Stimulated activated naive CD8-positive, alpha-beta T cell treated with anti-CD3 and anti-CD28 coated beads, Interleukin-15, Interleukin-2, amounts not matched to agents 100 ng/mL and 50 ng/mL, for 24 hours (primary cell): Measurements from ENCODE around the gene SLC2A11.

Experiments
- H3K27ac Mint-ChIP-seq: one replicate; pipeline ENCODE4 v1.8.0; 2021; ENCODE audit warnings: mild to moderate bottlenecking, mixed read lengths
- H3K27me3 Mint-ChIP-seq: one replicate; pipeline ENCODE4 v1.8.0; 2021; ENCODE audit warnings: mixed read lengths
- H3K36me3 Mint-ChIP-seq: one replicate; pipeline ENCODE4 v1.8.0; 2021; ENCODE audit warnings: low read depth, mixed read lengths
- H3K4me1 Mint-ChIP-seq: one replicate; pipeline ENCODE4 v1.8.0; 2021; ENCODE audit warnings: low read depth, mixed read lengths
- H3K4me3 Mint-ChIP-seq: one replicate; pipeline ENCODE4 v1.8.0; 2021; ENCODE audit warnings: mild to moderate bottlenecking, mixed read lengths
- H3K9me3 Mint-ChIP-seq: one replicate; pipeline ENCODE4 v1.8.0; 2021; ENCODE audit warnings: mixed read lengths

Gene SLC2A11

DNA sequence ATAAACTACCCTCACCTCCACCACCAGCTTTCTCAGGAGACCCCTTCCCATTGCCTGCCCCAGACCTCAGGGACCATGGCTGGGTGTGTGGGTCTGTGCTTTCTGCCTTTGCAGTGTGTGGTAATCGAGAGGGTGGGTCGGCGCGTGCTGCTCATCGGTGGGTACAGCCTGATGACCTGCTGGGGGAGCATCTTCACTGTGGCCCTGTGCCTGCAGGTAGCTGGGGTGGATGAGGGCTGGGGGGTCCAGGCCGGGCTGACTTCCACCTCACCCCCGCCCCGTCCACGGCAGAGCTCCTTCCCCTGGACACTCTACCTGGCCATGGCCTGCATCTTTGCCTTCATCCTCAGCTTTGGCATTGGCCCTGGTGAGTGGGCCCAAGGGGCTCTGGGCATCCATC, 26.0 kb downstream of the SLC2A11 start:
- Mint-ChIP-seq H3K36me3 (peaks cover 6% of the 10 kb centered on the region), H3K4me3 (no peak overlapping the region), H3K4me1 (no peaks in the 10 kb centered on the region), H3K27me3 (no peaks in the 10 kb centered on the region), H3K27ac (no peak overlapping the region), H3K9me3 (no peaks in the 10 kb centered on the region)

GRCh38 chr22:23884140-23884539, 26.5 kb downstream of the SLC2A11 start:
- no peak overlapping the region for H3K4me3 Mint-ChIP-seq
- H3K27ac Mint-ChIP-seq = no peak overlapping the region
- H3K36me3 Mint-ChIP-seq = peaks cover 6% of the 10 kb centered on the region
- H3K27me3 Mint-ChIP-seq = no peaks in the 10 kb centered on the region
- H3K4me1 Mint-ChIP-seq = no peaks in the 10 kb centered on the region
- H3K9me3 Mint-ChIP-seq = no peaks in the 10 kb centered on the region

- H3K9me3 Mint-ChIP-seq = no peaks in the 10 kb centered on the region
These were observed 31.1 kb downstream of the SLC2A11 start for GRCh38 chr22:23888615-23889401.

DNA sequence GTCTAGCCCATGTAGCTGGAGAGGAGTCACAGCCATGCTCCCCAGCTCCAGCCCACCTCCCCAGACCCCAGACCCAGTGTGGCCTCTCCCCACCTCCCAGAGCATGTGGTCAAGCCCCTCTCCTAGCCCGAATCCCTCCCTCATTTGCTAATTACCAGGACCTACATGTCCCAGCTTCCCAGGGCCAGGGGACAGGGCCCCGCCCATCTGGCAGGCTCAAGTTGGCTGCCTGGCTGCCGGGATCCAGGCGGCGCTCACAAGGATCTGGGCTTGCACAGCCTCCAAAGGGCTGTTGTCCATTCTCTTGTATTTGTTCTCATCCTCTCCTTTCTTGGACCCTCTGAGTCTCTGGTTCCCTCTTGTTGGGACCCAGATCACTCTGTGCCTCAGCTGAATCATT, 31.9 kb downstream of the SLC2A11 start:
- no peak overlapping the region for H3K4me3 Mint-ChIP-seq
- H3K36me3 Mint-ChIP-seq = no peaks in the 10 kb centered on the region
- no peaks in the 10 kb centered on the region for H3K9me3 Mint-ChIP-seq
- H3K27me3 Mint-ChIP-seq = no peaks in the 10 kb centered on the region
- peaks cover 13% of the 10 kb centered on the region for H3K4me1 Mint-ChIP-seq
- H3K27ac Mint-ChIP-seq = no peak overlapping the region

More at GRCh38 chr22:23888615-23889401, 31.1 kb downstream of the SLC2A11 start:
- Mint-ChIP-seq H3K27ac (no peak overlapping the region), H3K4me1 (peaks cover 12% of the 10 kb centered on the region), H3K36me3 (no peaks in the 10 kb centered on the region), H3K27me3 (no peaks in the 10 kb centered on the region), H3K4me3 (no peak overlapping the region)

GRCh38 chr22:23891726-23892125, 34.1 kb downstream of the SLC2A11 start:
- no peaks in the 10 kb centered on the region for H3K9me3 Mint-ChIP-seq
- H3K27me3 Mint-ChIP-seq = no peaks in the 10 kb centered on the region
- peaks cover 24% of the 10 kb centered on the region for H3K4me1 Mint-ChIP-seq
- no peak overlapping the region for H3K4me3 Mint-ChIP-seq
- H3K27ac Mint-ChIP-seq = no peak overlapping the region
- H3K36me3 Mint-ChIP-seq = peaks cover 18% of the 10 kb centered on the region

GRCh38 chr22:23892130-23892529, 34.5 kb downstream of the SLC2A11 start:
- Mint-ChIP-seq H3K4me3 (no peak overlapping the region), H3K36me3 (peaks cover 22% of the 10 kb centered on the region), H3K4me1 (peaks cover 27% of the 10 kb centered on the region), H3K9me3 (no peaks in the 10 kb centered on the region), H3K27ac (no peak overlapping the region), H3K27me3 (no peaks in the 10 kb centered on the region)

DNA sequence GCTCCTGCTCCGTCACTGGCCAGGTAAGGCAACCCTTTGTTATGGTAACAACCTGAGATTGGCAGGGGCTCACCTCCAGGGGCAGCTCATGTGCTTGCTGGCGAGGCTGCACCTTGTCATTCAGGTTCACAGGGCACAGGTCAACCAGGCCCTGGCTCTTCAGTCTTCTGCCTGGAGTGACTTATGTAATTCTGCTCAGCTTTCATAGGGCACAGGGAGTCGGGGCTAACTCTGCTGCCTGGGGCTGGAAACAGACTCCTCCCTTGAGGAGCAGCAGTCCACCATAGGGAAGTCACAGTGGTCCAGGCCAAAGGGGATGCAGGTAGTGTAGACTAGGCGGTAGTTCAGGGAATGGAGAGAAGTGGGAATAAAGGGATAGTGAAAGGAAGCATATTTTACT, 35.0 kb downstream of the SLC2A11 start:
- peak overlapping the region; percentile 98 for H3K27ac Mint-ChIP-seq
- peaks cover 29% of the 10 kb centered on the region for H3K4me1 Mint-ChIP-seq
- no peaks in the 10 kb centered on the region for H3K9me3 Mint-ChIP-seq
- H3K4me3 Mint-ChIP-seq = peak overlapping the region; percentile 92
- H3K27me3 Mint-ChIP-seq = no peaks in the 10 kb centered on the region
- H3K36me3 Mint-ChIP-seq = peaks cover 28% of the 10 kb centered on the region

DNA sequence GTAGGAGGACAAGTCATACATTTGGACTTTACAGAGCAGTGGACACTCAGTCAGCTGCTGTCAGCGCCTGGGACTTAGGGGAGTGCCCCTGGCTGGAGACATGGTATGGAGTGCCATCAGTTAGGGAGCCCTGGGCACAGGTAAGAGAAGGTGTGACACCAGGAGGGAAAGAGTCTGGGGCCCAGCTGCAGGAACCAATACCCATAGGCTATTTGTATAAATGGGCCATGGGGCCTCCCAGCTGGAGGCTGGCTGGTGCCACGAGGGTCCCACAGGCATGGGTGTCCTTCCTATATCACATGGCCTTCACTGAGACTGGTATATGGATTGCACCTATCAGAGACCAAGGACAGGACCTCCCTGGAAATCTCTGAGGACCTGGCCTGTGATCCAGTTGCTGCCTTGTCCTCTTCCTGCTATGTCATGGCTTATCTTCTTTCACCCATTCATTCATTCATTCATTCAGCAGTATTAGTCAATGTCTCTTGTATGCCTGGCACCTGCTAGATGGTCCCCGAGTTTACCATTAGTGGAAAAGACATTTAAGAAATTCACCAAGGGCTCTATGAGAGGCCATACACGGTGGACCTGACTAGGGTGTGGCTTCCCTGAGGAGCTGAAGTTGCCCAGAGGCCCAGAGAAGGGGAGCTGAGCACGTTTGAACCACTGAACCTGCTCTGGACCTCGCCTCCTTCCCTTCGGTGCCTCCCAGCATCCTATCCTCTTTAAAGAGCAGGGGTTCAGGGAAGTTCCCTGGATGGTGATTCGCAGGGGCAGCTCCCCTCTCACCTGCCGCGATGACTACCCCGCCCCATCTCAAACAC, 35.7 kb downstream of the SLC2A11 start:
- H3K4me3 Mint-ChIP-seq = peak overlapping the region; percentile 92
- H3K4me1 Mint-ChIP-seq = peaks cover 29% of the 10 kb centered on the region
- no peaks in the 10 kb centered on the region for H3K27me3 Mint-ChIP-seq
- H3K27ac Mint-ChIP-seq = peak overlapping the region; percentile 98
- peaks cover 32% of the 10 kb centered on the region for H3K36me3 Mint-ChIP-seq
- no peaks in the 10 kb centered on the region for H3K9me3 Mint-ChIP-seq

GRCh38 chr22:23893945-23894709, 36.5 kb downstream of the SLC2A11 start, which contains the start of gene MIF:
TSS of gene MIF (plus strand) at chr22:23894383. CDS start at chr22:23894475, 92 bp downstream.
- Mint-ChIP-seq H3K27ac (peak within 1 kb of the TSS; percentile 98), H3K36me3 (peaks cover 32% of the 10 kb centered on the region), H3K9me3 (no peaks in the 10 kb centered on the region), H3K4me3 (peak within 1 kb of the TSS; percentile 92), H3K4me1 (peaks cover 29% of the 10 kb centered on the region), H3K27me3 (no peaks in the 10 kb centered on the region)

DNA sequence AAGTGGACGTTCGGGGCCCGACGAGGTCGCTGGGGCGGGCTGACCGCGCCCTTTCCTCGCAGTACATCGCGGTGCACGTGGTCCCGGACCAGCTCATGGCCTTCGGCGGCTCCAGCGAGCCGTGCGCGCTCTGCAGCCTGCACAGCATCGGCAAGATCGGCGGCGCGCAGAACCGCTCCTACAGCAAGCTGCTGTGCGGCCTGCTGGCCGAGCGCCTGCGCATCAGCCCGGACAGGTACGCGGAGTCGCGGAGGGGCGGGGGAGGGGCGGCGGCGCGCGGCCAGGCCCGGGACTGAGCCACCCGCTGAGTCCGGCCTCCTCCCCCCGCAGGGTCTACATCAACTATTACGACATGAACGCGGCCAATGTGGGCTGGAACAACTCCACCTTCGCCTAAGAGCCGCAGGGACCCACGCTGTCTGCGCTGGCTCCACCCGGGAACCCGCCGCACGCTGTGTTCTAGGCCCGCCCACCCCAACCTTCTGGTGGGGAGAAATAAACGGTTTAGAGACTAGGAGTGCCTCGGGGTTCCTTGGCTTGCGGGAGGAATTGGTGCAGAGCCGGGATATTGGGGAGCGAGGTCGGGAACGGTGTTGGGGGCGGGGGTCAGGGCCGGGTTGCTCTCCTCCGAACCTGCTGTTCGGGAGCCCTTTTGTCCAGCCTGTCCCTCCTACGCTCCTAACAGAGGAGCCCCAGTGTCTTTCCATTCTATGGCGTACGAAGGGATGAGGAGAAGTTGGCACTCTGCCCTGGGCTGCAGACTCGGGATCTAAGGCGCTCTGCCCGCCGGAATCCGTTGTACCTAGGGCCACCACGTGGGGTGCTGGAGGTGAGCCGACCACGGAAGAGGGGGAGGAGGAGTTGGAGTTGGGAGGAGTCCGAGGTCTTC, 37.3 kb downstream of the SLC2A11 start:
- Mint-ChIP-seq H3K27me3 (no peaks in the 10 kb centered on the region), H3K27ac (peak overlapping the region; percentile 98), H3K36me3 (peaks cover 32% of the 10 kb centered on the region), H3K4me3 (peak overlapping the region; percentile 92), H3K4me1 (peaks cover 29% of the 10 kb centered on the region), H3K9me3 (no peaks in the 10 kb centered on the region)

DNA sequence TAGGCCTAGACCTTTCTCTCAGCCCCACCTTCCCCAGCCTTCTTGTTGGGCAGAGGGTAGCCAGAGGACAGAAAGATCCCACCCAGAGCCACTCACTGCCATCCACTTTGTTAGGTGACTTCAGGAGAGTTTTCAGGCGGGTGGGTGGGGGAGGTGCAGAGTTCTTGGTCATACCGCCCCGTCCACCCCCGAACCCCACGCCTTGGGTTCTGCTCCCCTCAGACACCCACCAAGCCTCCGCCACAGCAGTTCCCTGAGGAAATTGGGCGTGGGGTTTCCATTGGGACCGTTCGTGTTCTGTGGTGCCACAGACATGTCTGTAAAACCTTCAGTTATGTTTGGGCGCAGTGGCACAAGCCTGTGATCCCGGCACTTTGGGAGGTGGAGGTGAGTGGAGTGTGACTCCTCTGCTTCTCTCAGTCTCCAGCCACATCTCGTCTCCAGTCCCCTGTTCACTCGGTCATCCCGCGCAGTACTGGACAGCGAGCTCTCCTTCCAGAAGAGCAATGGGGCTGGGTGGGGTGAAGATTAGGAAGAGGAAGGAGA, 38.0 kb downstream of the SLC2A11 start:
- Mint-ChIP-seq H3K27me3 (no peaks in the 10 kb centered on the region), H3K9me3 (no peaks in the 10 kb centered on the region), H3K27ac (peak overlapping the region; percentile 98), H3K4me3 (peak overlapping the region; percentile 92), H3K4me1 (peaks cover 29% of the 10 kb centered on the region), H3K36me3 (peaks cover 32% of the 10 kb centered on the region)

GRCh38 chr22:23896166-23896522, 38.5 kb downstream of the SLC2A11 start:
- Mint-ChIP-seq H3K27me3 (no peaks in the 10 kb centered on the region), H3K4me3 (peak overlapping the region; percentile 92), H3K36me3 (peaks cover 32% of the 10 kb centered on the region), H3K9me3 (no peaks in the 10 kb centered on the region), H3K4me1 (peaks cover 29% of the 10 kb centered on the region), H3K27ac (peak overlapping the region; percentile 98)

- Mint-ChIP-seq H3K4me3 (peak overlapping the region; percentile 75), H3K27ac (peak overlapping the region; percentile 36), H3K4me1 (peaks cover 29% of the 10 kb centered on the region), H3K36me3 (peaks cover 32% of the 10 kb centered on the region), H3K9me3 (no peaks in the 10 kb centered on the region), H3K27me3 (no peaks in the 10 kb centered on the region)
These were observed 39.0 kb downstream of the SLC2A11 start for GRCh38 chr22:23896523-23897186.
